H1 (cell line): Measurements from ENCODE around the gene FKBP10. TPM values are rescaled to one million over a fixed set of nuclear protein-coding genes. Genes with fewer than 3 reads are reported as not detected.

Experiments used
- CTCF ChIA-PET: fragments of 300-600 bp; sonication (Branson Sonifier 250); formaldehyde crosslinking; loops from one replicate; lab custom pipeline; 2021; ENCODE audit not compliant: partially characterized antibody; lab: Charles Lee
- POLR2A ChIA-PET: fragments of 300-600 bp; sonication (Branson Sonifier 250); formaldehyde crosslinking; loops from one replicate; lab custom pipeline; 2021; ENCODE audit warnings: inconsistent platforms; ENCODE audit not compliant: partially characterized antibody; lab: Charles Lee
- DNase-seq, 2 experiments: peaks; one replicate each; pipeline versions ENCODE4 v3.0.0 to v3.0.0-alpha.2; 2010 to 2022; ENCODE audit warnings: low spot score in 2 of 2, low read depth in 1 of 2, mixed read lengths in 1 of 2
- FAIRE-seq: peaks from 2 replicates; lab custom pipeline; 2011; peaks lifted over from hg19 to GRCh38; lab: Jason Lieb, UNC
- H2AFZ ChIP-seq: 2 replicates; pipeline ENCODE4 v1.8.1; 2012; ENCODE audit warnings: low read length, inconsistent platforms
- H2AK5ac ChIP-seq: 2 replicates; pipeline ENCODE4 v1.6.1; 2013; ENCODE audit warnings: low read depth, low read length
- H2BK120ac ChIP-seq: replicated peaks from 2 replicates; pipeline ENCODE3; 2013; ENCODE audit warnings: low read depth, low read length, inconsistent platforms
- H2BK12ac ChIP-seq: 2 replicates; pipeline ENCODE4 v1.6.1; 2013; ENCODE audit warnings: low read depth, low read length
- H2BK15ac ChIP-seq: 2 replicates; pipeline ENCODE4 v1.6.1; 2013; ENCODE audit warnings: low read length
- H2BK20ac ChIP-seq: 2 replicates; pipeline ENCODE4 v1.6.1; 2013; ENCODE audit warnings: low read length
- H2BK5ac ChIP-seq: 2 replicates; pipeline ENCODE4 v1.6.1; 2013; ENCODE audit warnings: low read depth, low read length
- H3K14ac ChIP-seq: 2 replicates; pipeline ENCODE4 v1.6.1; 2013; ENCODE audit warnings: inconsistent platforms; ENCODE audit not compliant: insufficient read length
- H3K18ac ChIP-seq: 2 replicates; pipeline ENCODE4 v1.6.1; 2013; ENCODE audit warnings: low read length; ENCODE audit errors: extremely low read depth
- H3K23ac ChIP-seq: 2 replicates; pipeline ENCODE4 v1.6.1; 2013; ENCODE audit warnings: inconsistent platforms; ENCODE audit not compliant: insufficient read length
- H3K23me2 ChIP-seq: 2 replicates; pipeline ENCODE4 v1.6.1; 2013; ENCODE audit warnings: low read depth, low read length
- H3K27ac ChIP-seq: 2 replicates; pipeline ENCODE4 v1.6.1; 2011; ENCODE audit warnings: low read depth, low read length, inconsistent platforms
- H3K27me3 ChIP-seq, 4 experiments: replicated peaks in 1 of 4; 1 replicate in 1 of 4; 2 replicates in 3 of 4; pipeline versions ENCODE4 v1.6.1 to v1.8.1; 2011 to 2013; ENCODE audit warnings: low read length in 3 of 4, mild to moderate bottlenecking in 3 of 4, inconsistent platforms in 2 of 4, mixed read lengths in 2 of 4, moderate library complexity in 1 of 4; ENCODE audit not compliant: control insufficient read depth in 3 of 4, insufficient read depth in 3 of 4; ENCODE audit errors: extremely low read depth in 1 of 4
- H3K36me3 ChIP-seq, 4 experiments: 2 replicates each; pipeline versions ENCODE4 v1.6.1 to v1.8.1; 2011 to 2013; ENCODE audit warnings: mild to moderate bottlenecking in 4 of 4, low read length in 3 of 4, moderate library complexity in 2 of 4, control low read depth in 1 of 4, inconsistent platforms in 1 of 4; ENCODE audit not compliant: insufficient read depth in 4 of 4, control insufficient read depth in 2 of 4
- H3K4ac ChIP-seq: replicated peaks from 2 replicates; pipeline ENCODE3; 2013; ENCODE audit warnings: low read length, low read depth, mixed read lengths, inconsistent platforms; ENCODE audit not compliant: insufficient read length
- H3K4me1 ChIP-seq, 4 experiments: replicated peaks in 1 of 4; 1 replicate in 1 of 4; 2 replicates in 3 of 4; pipeline versions ENCODE4 v1.6.1 to v1.8.1; 2011 to 2013; ENCODE audit warnings: low read length in 3 of 4, inconsistent platforms in 2 of 4, mixed read lengths in 1 of 4; ENCODE audit not compliant: insufficient read depth in 4 of 4, control insufficient read depth in 3 of 4
- H3K4me2 ChIP-seq, 2 experiments: 2 replicates each; pipeline versions ENCODE4 v1.6.1 to v1.8.1; 2011 to 2013; ENCODE audit warnings: low read depth in 2 of 2, low read length in 2 of 2, control low read depth in 1 of 2, inconsistent platforms in 1 of 2, mild to moderate bottlenecking in 1 of 2; ENCODE audit not compliant: insufficient read depth in 1 of 2
- H3K4me3 ChIP-seq, 4 experiments: fragments of 200-600, 300-600 bp in 1 of 4; sonication (generic), shearing (Covaris generic), sonication (Bioruptor Twin) in 1 of 4; 2 replicates each; pipeline versions ENCODE4 v1.5.1 to v1.8.1; 2011 to 2016; ENCODE audit warnings: low read length in 4 of 4, low read depth in 3 of 4, control low read depth in 2 of 4, inconsistent platforms in 2 of 4, mild to moderate bottlenecking in 2 of 4, mixed read lengths in 1 of 4, moderate library complexity in 1 of 4; ENCODE audit not compliant: insufficient read depth in 2 of 4; ENCODE audit errors: extremely low read depth in 1 of 4
- H3K56ac ChIP-seq: replicated peaks from 2 replicates; pipeline ENCODE3; 2013; ENCODE audit warnings: low read depth, mild to moderate bottlenecking, mixed read lengths, low read length, inconsistent platforms; ENCODE audit not compliant: insufficient read length
- H3K79me1 ChIP-seq: 2 replicates; pipeline ENCODE4 v1.6.1; 2013; ENCODE audit warnings: low read depth, low read length, control low read depth
- H3K79me2 ChIP-seq, 2 experiments: 2 replicates each; pipeline versions ENCODE4 v1.6.1 to v1.8.1; 2012 to 2013; ENCODE audit warnings: low read length in 2 of 2, mild to moderate bottlenecking in 2 of 2, inconsistent platforms in 1 of 2; ENCODE audit not compliant: insufficient read depth in 2 of 2, control insufficient read depth in 1 of 2
- H3K9ac ChIP-seq, 4 experiments: replicated peaks in 1 of 4; 1 replicate in 1 of 4; 2 replicates in 3 of 4; pipeline versions ENCODE4 v1.6.1 to v1.8.1; 2011 to 2013; ENCODE audit warnings: low read depth in 3 of 4, low read length in 3 of 4, control low read depth in 2 of 4, mild to moderate bottlenecking in 2 of 4, moderate library complexity in 2 of 4, inconsistent platforms in 1 of 4; ENCODE audit errors: extremely low read depth in 1 of 4
- H3K9me3 ChIP-seq, 2 experiments: 2 replicates each; pipeline versions ENCODE4 v1.6.1 to v1.8.1; 2012 to 2013; ENCODE audit warnings: mild to moderate bottlenecking in 2 of 2, moderate library complexity in 2 of 2, control low read depth in 1 of 2, inconsistent platforms in 1 of 2, low read depth in 1 of 2, low read length in 1 of 2, mixed read lengths in 1 of 2; ENCODE audit not compliant: insufficient read depth in 2 of 2
- H4K20me1 ChIP-seq, 2 experiments: replicated peaks in 1 of 2; 2 replicates each; pipeline versions ENCODE3 to v1.8.1; 2011 to 2013; ENCODE audit warnings: inconsistent platforms in 2 of 2, low read length in 2 of 2, mild to moderate bottlenecking in 1 of 2; ENCODE audit not compliant: insufficient read depth in 2 of 2, control insufficient read depth in 1 of 2
- H4K5ac ChIP-seq: 2 replicates; pipeline ENCODE4 v1.6.1; 2013; ENCODE audit warnings: low read length, low read depth, mixed read lengths, inconsistent platforms; ENCODE audit not compliant: insufficient read length
- H4K8ac ChIP-seq: 2 replicates; pipeline ENCODE4 v1.8.0; 2013; ENCODE audit warnings: mild to moderate bottlenecking, moderate library complexity, low read length, inconsistent platforms; ENCODE audit not compliant: insufficient read depth; ENCODE audit errors: extremely low read depth
- H4K91ac ChIP-seq: replicated peaks from 2 replicates; pipeline ENCODE3; 2013; ENCODE audit warnings: low read length, mixed read lengths, inconsistent platforms; ENCODE audit not compliant: insufficient read length
- ASH2L ChIP-seq: fragments of 200-600, 300-600 bp; sonication (generic); IDR thresholded peaks from one replicate; pipeline ENCODE4 v1.7.1; 2017; ENCODE audit warnings: low read length
- CHD2 ChIP-seq: IDR thresholded peaks from 2 replicates; pipeline ENCODE4 v1.6.1; 2012; ENCODE audit warnings: low read length, improper control_type of control experiment
- E2F6 ChIP-seq: IDR thresholded peaks from 2 replicates; pipeline ENCODE4 v1.6.1; 2012; ENCODE audit warnings: inconsistent platforms
- HDAC2 ChIP-seq, 2 experiments: fragments of 300-600 bp in 1 of 2; sonication (generic) in 1 of 2; IDR thresholded peaks; 2 replicates each; pipeline ENCODE4 v1.6.1; 2011 to 2012; ENCODE audit warnings: low read depth in 2 of 2, low read length in 2 of 2, mild to moderate bottlenecking in 2 of 2, moderate library complexity in 2 of 2, borderline replicate concordance in 1 of 2, inconsistent platforms in 1 of 2
- RXRA ChIP-seq: IDR thresholded peaks from 2 replicates; pipeline ENCODE4 v1.6.1; 2011; ENCODE audit warnings: low read depth, mild to moderate bottlenecking, low read length, moderate library complexity; ENCODE audit not compliant: insufficient read depth
- SIN3A ChIP-seq, 2 experiments: IDR thresholded peaks in 1 of 2; conservative IDR thresholded peaks in 1 of 2; 2 replicates each; pipeline ENCODE4 v1.6.1; 2011 to 2012; ENCODE audit warnings: low read length in 2 of 2, improper control_type of control experiment in 1 of 2, low read depth in 1 of 2, mild to moderate bottlenecking in 1 of 2
- WGBS, 2 experiments: shearing (Covaris generic) in 1 of 2; methylation state at CpG; one replicate each; pipeline versions ENCODE4 v1.1.6 to v1.1.7; 2013 to 2015; ENCODE audit warnings: low lambda C conversion rate in 2 of 2, mixed read lengths in 2 of 2, inconsistent platforms in 1 of 2, low coverage in 1 of 2, missing lambda C conversion rate in 1 of 2; ENCODE audit not compliant: insufficient replicate concordance in 2 of 2, insufficient coverage in 1 of 2, insufficient read length in 1 of 2; ENCODE audit errors: extremely low coverage in 1 of 2, missing lambda C conversion rate in 1 of 2; 5-methylcytosine and 5-hydroxymethylcytosine counted together
- polyA plus RNA-seq, 7 experiments: library from polyadenylated mRNA; depleted of rRNA in 3 of 7; stranded (reverse) in 5 of 7; unstranded in 2 of 7; fragments of >200 nt in 5 of 7; fragments of 200-250 nt in 2 of 7; gene quantifications; 1 replicate in 5 of 7; 2 replicates in 1 of 7; 4 replicates in 1 of 7; pipeline versions ENCODE4 v1.2.1 to v1.2.3, GENCODE V29; 2011 to 2013; ENCODE audit warnings: missing spikeins in 2 of 7, mixed read lengths in 2 of 7
- total RNA-seq: library from RNA; stranded (reverse); fragmentation: NEBNext Ultra II Directional; extraction: Animal tissue kit (Norgen Biotek cat#: 25700); gene quantifications from 2 replicates; pipeline ENCODE4 v1.2.1, GENCODE V29; 2021

FKBP10 gene
- total and polyA plus RNA-seq, 2 of the 8 experiments (the other 6 are each of a cell fraction or from before 2014, with no cell fraction given): 173 to 283 TPM

GRCh38 chr17:41864498-41864835 is 51.7 kb downstream of the FKBP10 start:
- Histone ChIP-seq H4K5ac (peak overlapping the region; percentile 77), H3K36me3 (peaks cover 6 to 27% (median 23%) of the 10 kb centered on the region in 4 experiments), H3K79me2 (peaks cover 10 to 49% of the 10 kb centered on the region in 2 experiments), H3K9me3 (no peaks in the 10 kb centered on the region), H2BK20ac (no peak overlapping the region), H2BK12ac (no peak overlapping the region), H2BK5ac (peak overlapping the region; percentile 87; the same call in 1 of the 2 replicates), H4K91ac (no peak overlapping the region), H3K18ac (no peak overlapping the region; the same call in 1 of the 2 replicates), H3K9ac (peak overlapping the region; percentile 70 to 95 (median 87)), H2AFZ (no peak overlapping the region), H3K27ac (peak overlapping the region; percentile 42; the same call in 1 of the 2 replicates), H3K23me2 (peaks cover 9% of the 10 kb centered on the region), H2BK120ac (no peak overlapping the region), H3K79me1 (peaks cover 3% of the 10 kb centered on the region), H3K23ac (no peak overlapping the region), H3K4ac (no peak overlapping the region), H3K56ac (peak overlapping the region; percentile 81), H4K20me1 (peaks cover 2 to 24% of the 10 kb centered on the region in 2 experiments), H3K4me2 (peak overlapping the region; percentile 80 to 93), H2AK5ac (no peak overlapping the region), H4K8ac (peak overlapping the region; percentile 98; the same call in 1 of the 2 replicates), H2BK15ac (no peak overlapping the region), H3K27me3 (no peaks in the 10 kb centered on the region), H3K4me1 (peaks cover 9 to 25% (median 13%) of the 10 kb centered on the region in 4 experiments), H3K4me3 (peak overlapping the region; percentile 86 to 94 (median 92)), H3K14ac (peak overlapping the region; percentile 89)
- ChIA-PET CTCF (interaction anchor here (0.8 to 2.2 kb wide), 8 partner anchors 22 to 167 kb away, joined by 3 to 5 read pairs (median 4); partner anchors contain the start of gene JUP), POLR2A (interaction anchor here (0.6 to 4.1 kb wide), 35 partner anchors 10 to 706 kb away, joined by 3 to 26 read pairs (median 5); partner anchors contain the start of genes ACLY, EIF1, FKBP10 and HAP1)
- DNase-seq: no peak
- TF ChIP-seq ASH2L (peak; percentile 29), SIN3A (conservative IDR thresholded peaks at IDR 0.05 in 1 of 2, IDR thresholded peaks at IDR 0.05 in 1 of 2; ENCODE audit: low read depth in 1 of 2, low read length in 2 of 2) (0 out of 4 replicates have a peak, but pooled peaks have one; percentile 21 to 55), E2F6 (peak; percentile 12; the same call in 1 of the 2 replicates), CHD2 (no peak), RXRA (no peak), HDAC2 (IDR thresholded peaks at IDR 0.05; ENCODE audit: borderline replicate concordance in 1 of 2, low read depth in 2 of 2, low read length in 2 of 2) (no peak)
- WGBS, 2 experiments: 3% methylated on average over 14 of the region's 25 CpGs; no CpG with 5 or more reads in 1 of the 2 experiments
- no peak for FAIRE-seq
